Measurements from ENCODE around the gene ABCD3.

The ABCD3 gene

GRCh38 chr1:94526152-94526980 is 108.2 kb downstream of the ABCD3 start:
- no peak for TF ChIP-seq CTCF (conservative IDR thresholded peaks at IDR 0.05)
- peak overlapping the region; percentile 50 for H3K27ac ChIP-seq

- peak overlapping the region; percentile 50 for H3K27ac ChIP-seq
- 0 out of 2 replicates have a peak, but pooled peaks have one; percentile 18 for TF ChIP-seq CTCF (conservative IDR thresholded peaks at IDR 0.05)
Observed at GRCh38 chr1:94527447-94528031, 109.3 kb downstream of the ABCD3 start.

- no peak for TF ChIP-seq CTCF (conservative IDR thresholded peaks at IDR 0.05)
- H3K27ac ChIP-seq, result peak overlapping the region; percentile 50
Observed at GRCh38 chr1:94528299-94528698, 110.1 kb downstream of the ABCD3 start.

- TF ChIP-seq CTCF (conservative IDR thresholded peaks at IDR 0.05), result no peak
- H3K27ac ChIP-seq, result peak overlapping the region; percentile 50; the same call in 1 of the 2 replicates
Observed at GRCh38 chr1:94528826-94529225, 110.6 kb downstream of the ABCD3 start.

- no peak overlapping the region; the same call in 1 of the 2 replicates for H3K27ac ChIP-seq
- TF ChIP-seq CTCF (conservative IDR thresholded peaks at IDR 0.05), result no peak
Observed at GRCh38 chr1:94529416-94529815, 111.2 kb downstream of the ABCD3 start.

GRCh38 chr1:94530373-94530878 is 112.2 kb downstream of the ABCD3 start:
- TF ChIP-seq CTCF (conservative IDR thresholded peaks at IDR 0.05), result no peak
- H3K27ac ChIP-seq, result no peak overlapping the region

GRCh38 chr1:94531664-94532063 is 113.5 kb downstream of the ABCD3 start:
- TF ChIP-seq CTCF (conservative IDR thresholded peaks at IDR 0.05), result no peak
- peak overlapping the region; percentile 82 for H3K27ac ChIP-seq
